Fibroblast of lung (primary cell): ENCODE results near the gene ST8SIA4. TPM values are rescaled to one million over a fixed set of nuclear protein-coding genes. Genes with fewer than 3 reads are reported as not detected.

Source experiments
- DNase-seq, 2 donors: peaks; one replicate each; pipeline versions ENCODE4 v3.0.0 to v3.0.0-alpha.2; 2010; ENCODE audit warnings: low read depth in 2 of 2
- H2AFZ ChIP-seq: 2 replicates; pipeline ENCODE4 v1.5.1; 2012; ENCODE audit warnings: low read length, control low read depth, inconsistent platforms
- H3K27ac ChIP-seq: 2 replicates; pipeline ENCODE4 v1.5.1; 2011; ENCODE audit warnings: low read length, control low read depth; ENCODE audit not compliant: insufficient read depth
- H3K27me3 ChIP-seq: 2 replicates; pipeline ENCODE4 v1.5.1; 2011; ENCODE audit warnings: mild to moderate bottlenecking, low read length; ENCODE audit not compliant: control insufficient read depth, insufficient read depth
- H3K36me3 ChIP-seq: 2 replicates; pipeline ENCODE4 v1.5.1; 2011; ENCODE audit warnings: low read length; ENCODE audit not compliant: control insufficient read depth, insufficient read depth
- H3K4me1 ChIP-seq: 2 replicates; pipeline ENCODE4 v1.5.1; 2011; ENCODE audit warnings: low read length; ENCODE audit not compliant: control insufficient read depth, insufficient read depth; ENCODE audit errors: extremely low read depth
- H3K4me2 ChIP-seq: 2 replicates; pipeline ENCODE4 v1.5.1; 2011; ENCODE audit warnings: low read length, control low read depth; ENCODE audit not compliant: insufficient read depth; ENCODE audit errors: extremely low read depth
- H3K4me3 ChIP-seq, 4 experiments: fragments of 200-600 bp in 1 of 4; sonication (generic) in 1 of 4; replicated peaks in 1 of 4; 2 replicates each; pipeline ENCODE4 v1.5.1; 2011 to 2016; ENCODE audit warnings: low read length in 4 of 4, low read depth in 3 of 4, mild to moderate bottlenecking in 3 of 4, control low read depth in 2 of 4, inconsistent platforms in 1 of 4, mixed read lengths in 1 of 4; ENCODE audit not compliant: insufficient read depth in 1 of 4; ENCODE audit errors: control extremely low read depth in 1 of 4
- H3K79me2 ChIP-seq: 2 replicates; pipeline ENCODE4 v1.5.1; 2012; ENCODE audit warnings: mild to moderate bottlenecking, low read length, inconsistent platforms; ENCODE audit not compliant: control insufficient read depth, insufficient read depth
- H3K9ac ChIP-seq: 2 replicates; pipeline ENCODE4 v1.5.1; 2011; ENCODE audit warnings: mild to moderate bottlenecking, low read length, control low read depth; ENCODE audit not compliant: insufficient read depth
- H3K9me3 ChIP-seq: 2 replicates; pipeline ENCODE4 v1.5.1; 2012; ENCODE audit warnings: low read depth, low read length; ENCODE audit not compliant: control insufficient read depth, insufficient read depth
- H4K20me1 ChIP-seq: 2 replicates; pipeline ENCODE4 v1.5.1; 2011; ENCODE audit warnings: low read length; ENCODE audit not compliant: control insufficient read depth, insufficient read depth; ENCODE audit errors: extremely low read depth
- CTCF ChIP-seq, 2 donors: IDR thresholded peaks in 1 of 2; conservative IDR thresholded peaks in 1 of 2; 1 replicate in 1 of 2; 2 replicates in 1 of 2; pipeline ENCODE4 v1.5.1; 2011 to 2012; ENCODE audit warnings: low read length in 2 of 2, control low read depth in 1 of 2, inconsistent platforms in 1 of 2, low read depth in 1 of 2, mild to moderate bottlenecking in 1 of 2
- EZH2 ChIP-seq: IDR thresholded peaks from 2 replicates; pipeline ENCODE4 v1.5.1; 2012; ENCODE audit warnings: low read length, control low read depth, mild to moderate bottlenecking; ENCODE audit errors: missing control alignments
- polyA plus RNA-seq, 2 donors: library from polyadenylated mRNA; depleted of rRNA in 1 of 2; stranded (reverse) in 1 of 2; unstranded in 1 of 2; fragments of >200 nt; gene quantifications; 2 replicates each; pipeline ENCODE4 v1.2.1, GENCODE V29; 2011 to 2012; ENCODE audit warnings: missing spikeins in 1 of 2
- total RNA-seq: library from RNA; depleted of rRNA; stranded (reverse); fragments of >200 nt; gene quantifications from 2 replicates; pipeline ENCODE4 v1.2.1, GENCODE V29; 2014

ST8SIA4 gene
- total and polyA plus RNA-seq, 2 donors (not counting 1 experiment from before 2014, with no cell fraction given) = 0.02 to 0.33 TPM

- no peaks in the 10 kb centered on the region for H3K27me3 ChIP-seq
- H3K27ac ChIP-seq = no peak overlapping the region
- DNase-seq = no peak
- H3K79me2 ChIP-seq = no peaks in the 10 kb centered on the region
- no peak overlapping the region for H2AFZ ChIP-seq
- no peak overlapping the region for H3K4me2 ChIP-seq
- no peaks in the 10 kb centered on the region for H3K36me3 ChIP-seq
- H3K4me1 ChIP-seq = no peaks in the 10 kb centered on the region
- no peak overlapping the region for H3K9ac ChIP-seq
- no peak overlapping the region for H3K4me3 ChIP-seq
- no peaks in the 10 kb centered on the region for H4K20me1 ChIP-seq
- no peak for TF ChIP-seq CTCF (conservative IDR thresholded peaks at IDR 0.05 in 1 of 2, IDR thresholded peaks at IDR 0.05 in 1 of 2; ENCODE audit: low read depth in 1 of 2, low read length in 2 of 2)
- no peak for TF ChIP-seq EZH2
- H3K9me3 ChIP-seq = no peaks in the 10 kb centered on the region
Measured at GRCh38 chr5:100791391-100791790, 111.7 kb downstream of the ST8SIA4 start.

- Histone ChIP-seq H3K27ac (no peak overlapping the region), H3K27me3 (no peaks in the 10 kb centered on the region), H3K4me2 (no peak overlapping the region), H3K4me1 (no peaks in the 10 kb centered on the region), H3K9me3 (no peaks in the 10 kb centered on the region), H3K9ac (no peak overlapping the region), H3K4me3 (no peak overlapping the region), H3K79me2 (no peaks in the 10 kb centered on the region), H3K36me3 (no peaks in the 10 kb centered on the region), H2AFZ (no peak overlapping the region), H4K20me1 (no peaks in the 10 kb centered on the region)
- no peak for DNase-seq
- TF ChIP-seq CTCF (conservative IDR thresholded peaks at IDR 0.05 in 1 of 2, IDR thresholded peaks at IDR 0.05 in 1 of 2; ENCODE audit: low read depth in 1 of 2, low read length in 2 of 2) = no peak
- no peak for TF ChIP-seq EZH2
Measured at GRCh38 chr5:100790951-100791350, 112.1 kb downstream of the ST8SIA4 start.

- no peak overlapping the region for H3K4me3 ChIP-seq
- H3K4me1 ChIP-seq = no peaks in the 10 kb centered on the region
- DNase-seq = no peak
- H4K20me1 ChIP-seq = no peaks in the 10 kb centered on the region
- TF ChIP-seq EZH2 (no peak), CTCF (conservative IDR thresholded peaks at IDR 0.05 in 1 of 2, IDR thresholded peaks at IDR 0.05 in 1 of 2; ENCODE audit: low read depth in 1 of 2, low read length in 2 of 2) (no peak)
- no peak overlapping the region for H3K9ac ChIP-seq
- H3K36me3 ChIP-seq = no peaks in the 10 kb centered on the region
- no peaks in the 10 kb centered on the region for H3K9me3 ChIP-seq
- no peak overlapping the region for H3K4me2 ChIP-seq
- H3K79me2 ChIP-seq = no peaks in the 10 kb centered on the region
- H2AFZ ChIP-seq = no peak overlapping the region
- H3K27ac ChIP-seq = no peak overlapping the region
- no peaks in the 10 kb centered on the region for H3K27me3 ChIP-seq
Measured at GRCh38 chr5:100790170-100790665, 112.9 kb downstream of the ST8SIA4 start.
